Measurements from ENCODE around the gene NTN3.
"Not testable (repeated sequence)": the region's sequence is repeated elsewhere in the genome, so short reads cannot be mapped to it uniquely, and the experiment has no call there.

NTN3 gene

GRCh38 chr16:2438121-2438520 is 33.0 kb upstream of the NTN3 start:
- H3K4me1 Mint-ChIP-seq = no peaks in the 10 kb centered on the region
- H3K27me3 Mint-ChIP-seq (ENCODE audit: low read depth, poor library complexity) = no peaks in the 10 kb centered on the region
- peaks cover 59% of the 10 kb centered on the region for H3K36me3 Mint-ChIP-seq (ENCODE audit: low read depth)
- TF ChIP-seq, protein P1, sequence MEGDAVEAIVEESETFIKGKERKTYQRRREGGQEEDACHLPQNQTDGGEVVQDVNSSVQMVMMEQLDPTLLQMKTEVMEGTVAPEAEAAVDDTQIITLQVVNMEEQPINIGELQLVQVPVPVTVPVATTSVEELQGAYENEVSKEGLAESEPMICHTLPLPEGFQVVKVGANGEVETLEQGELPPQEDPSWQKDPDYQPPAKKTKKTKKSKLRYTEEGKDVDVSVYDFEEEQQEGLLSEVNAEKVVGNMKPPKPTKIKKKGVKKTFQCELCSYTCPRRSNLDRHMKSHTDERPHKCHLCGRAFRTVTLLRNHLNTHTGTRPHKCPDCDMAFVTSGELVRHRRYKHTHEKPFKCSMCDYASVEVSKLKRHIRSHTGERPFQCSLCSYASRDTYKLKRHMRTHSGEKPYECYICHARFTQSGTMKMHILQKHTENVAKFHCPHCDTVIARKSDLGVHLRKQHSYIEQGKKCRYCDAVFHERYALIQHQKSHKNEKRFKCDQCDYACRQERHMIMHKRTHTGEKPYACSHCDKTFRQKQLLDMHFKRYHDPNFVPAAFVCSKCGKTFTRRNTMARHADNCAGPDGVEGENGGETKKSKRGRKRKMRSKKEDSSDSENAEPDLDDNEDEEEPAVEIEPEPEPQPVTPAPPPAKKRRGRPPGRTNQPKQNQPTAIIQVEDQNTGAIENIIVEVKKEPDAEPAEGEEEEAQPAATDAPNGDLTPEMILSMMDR (IDR thresholded peaks at IDR 0.05) = no peak
- H3K4me3 Mint-ChIP-seq = no peak overlapping the region
- no peak overlapping the region for H3K27ac Mint-ChIP-seq
- no peaks in the 10 kb centered on the region for H3K9me3 Mint-ChIP-seq
- DNase-seq = no peak

- TF ChIP-seq, protein P1 (IDR thresholded peaks at IDR 0.05) = no peak
Measured at GRCh38 chr16:2439598-2439997, 31.5 kb upstream of the NTN3 start.

DNA sequence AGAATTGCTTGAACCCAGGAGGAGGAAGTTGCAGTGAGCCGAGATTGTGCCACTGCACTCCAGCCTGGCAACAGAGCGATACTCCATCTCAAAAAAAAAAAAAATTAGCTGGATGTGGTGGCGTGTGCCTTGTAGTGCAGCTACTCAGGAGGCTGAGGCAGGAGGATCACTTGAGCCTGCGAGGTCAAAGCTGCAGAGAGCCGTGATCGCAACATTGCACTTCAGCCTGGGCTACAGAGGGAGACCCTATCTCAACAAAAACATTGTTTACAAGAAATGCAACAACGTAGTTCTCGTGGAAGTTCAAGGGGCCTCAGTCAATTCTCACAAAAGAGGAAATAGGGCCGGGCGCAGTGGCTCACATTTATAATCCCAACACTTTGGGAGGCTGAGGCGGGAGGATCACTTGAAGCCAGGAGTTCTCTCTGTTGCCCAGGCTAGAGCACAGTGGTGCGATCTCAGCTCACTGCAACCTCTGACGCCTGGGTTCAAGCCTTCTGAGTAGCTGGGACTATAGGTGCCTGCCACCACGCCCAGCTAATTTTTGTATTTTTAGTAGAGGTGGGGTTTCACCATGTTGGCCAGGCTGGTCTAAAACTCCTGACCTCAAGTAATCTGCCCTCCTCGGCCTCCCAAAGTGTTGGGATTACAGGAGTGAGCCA is 29.8 kb upstream of the NTN3 start:
- H3K27me3 Mint-ChIP-seq (ENCODE audit: low read depth, poor library complexity); H3K4me1 Mint-ChIP-seq; H3K9me3 Mint-ChIP-seq; DNase-seq; H3K27ac Mint-ChIP-seq; H3K4me3 Mint-ChIP-seq: not testable (repeated sequence)
- H3K36me3 Mint-ChIP-seq (ENCODE audit: low read depth) = peaks cover 57% of the 10 kb centered on the region

More at GRCh38 chr16:2439598-2439997, 31.5 kb upstream of the NTN3 start:
- H3K36me3 Mint-ChIP-seq (ENCODE audit: low read depth) = peaks cover 57% of the 10 kb centered on the region
- no peaks in the 10 kb centered on the region for H3K4me1 Mint-ChIP-seq
- no peak overlapping the region for H3K4me3 Mint-ChIP-seq
- peak overlapping the region; percentile 59 for H3K27ac Mint-ChIP-seq
- H3K9me3 Mint-ChIP-seq = no peaks in the 10 kb centered on the region
- no peaks in the 10 kb centered on the region for H3K27me3 Mint-ChIP-seq (ENCODE audit: low read depth, poor library complexity)
- DNase-seq = no peak

GRCh38 chr16:2443555-2443954 is 27.5 kb upstream of the NTN3 start:
- no peaks in the 10 kb centered on the region for H3K27me3 Mint-ChIP-seq (ENCODE audit: low read depth, poor library complexity)
- DNase-seq = no peak
- H3K9me3 Mint-ChIP-seq = no peaks in the 10 kb centered on the region
- H3K4me3 Mint-ChIP-seq = no peak overlapping the region
- H3K27ac Mint-ChIP-seq = peak overlapping the region; percentile 39
- TF ChIP-seq, protein P1 (IDR thresholded peaks at IDR 0.05) = no peak
- no peaks in the 10 kb centered on the region for H3K4me1 Mint-ChIP-seq
- peaks cover 49% of the 10 kb centered on the region for H3K36me3 Mint-ChIP-seq (ENCODE audit: low read depth)

DNA sequence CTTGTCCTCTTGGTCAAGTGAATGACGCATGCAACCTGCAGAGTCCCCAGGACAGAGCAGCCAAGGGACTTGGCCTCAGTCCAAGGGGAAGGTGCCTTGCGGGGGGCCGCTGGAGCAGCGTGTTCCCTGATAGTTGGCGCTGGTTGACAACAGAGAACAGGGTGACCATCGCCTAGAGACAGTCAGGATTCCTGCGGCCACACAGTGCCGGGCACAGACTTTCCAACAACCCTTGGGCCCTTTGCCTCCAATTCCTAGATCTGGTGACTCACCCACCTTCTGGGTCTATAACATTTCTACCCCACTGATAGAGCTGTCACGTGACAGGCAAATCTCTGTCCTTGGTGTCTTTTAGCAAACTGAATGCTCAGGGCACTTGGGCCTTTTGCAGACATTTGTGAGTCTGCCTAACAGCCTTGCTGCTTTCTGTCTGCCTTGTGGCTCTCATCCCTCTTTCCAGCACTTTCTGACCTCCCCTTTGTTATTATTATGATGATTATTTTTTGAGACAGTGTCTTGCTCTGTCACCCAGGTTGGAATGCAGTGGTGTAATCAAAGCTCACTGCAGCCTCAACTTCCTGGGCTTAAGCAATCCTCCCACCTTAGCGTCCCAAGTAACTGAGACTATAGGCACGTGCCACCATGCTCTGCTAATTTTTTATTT is 23.0 kb upstream of the NTN3 start:
- H3K27ac Mint-ChIP-seq = no peak overlapping the region
- no peaks in the 10 kb centered on the region for H3K9me3 Mint-ChIP-seq
- H3K36me3 Mint-ChIP-seq (ENCODE audit: low read depth) = peaks cover 53% of the 10 kb centered on the region
- no peaks in the 10 kb centered on the region for H3K4me1 Mint-ChIP-seq
- no peak for DNase-seq
- TF ChIP-seq, protein P1 (IDR thresholded peaks at IDR 0.05) = no peak
- H3K27me3 Mint-ChIP-seq (ENCODE audit: low read depth, poor library complexity) = no peaks in the 10 kb centered on the region
- H3K4me3 Mint-ChIP-seq = no peak overlapping the region

- H3K9me3 Mint-ChIP-seq = no peaks in the 10 kb centered on the region
- no peaks in the 10 kb centered on the region for H3K27me3 Mint-ChIP-seq (ENCODE audit: low read depth, poor library complexity)
- no peak for DNase-seq
- peaks cover 8% of the 10 kb centered on the region for H3K4me1 Mint-ChIP-seq
- no peak overlapping the region for H3K4me3 Mint-ChIP-seq
- no peak overlapping the region for H3K27ac Mint-ChIP-seq
- peaks cover 58% of the 10 kb centered on the region for H3K36me3 Mint-ChIP-seq (ENCODE audit: low read depth)
- TF ChIP-seq, protein P1 (IDR thresholded peaks at IDR 0.05) = no peak
Measured at GRCh38 chr16:2449118-2449517, 22.0 kb upstream of the NTN3 start.

Data from nephron progenitor cell (in vitro differentiated cells).